K562 (cell line): ENCODE measurements around the gene ECPAS. TPM values are rescaled to one million over a fixed set of nuclear protein-coding genes. Genes with fewer than 3 reads are reported as not detected.
A peak's percentile ranks its signal among the peaks of the same experiment; 100 is the strongest.

Source experiments
- ARID1B ChIP-seq: fragments of 450-650 bp; IDR thresholded peaks from 2 replicates; pipeline ENCODE4 v1.6.1; 2016; ENCODE audit warnings: antibody characterized with exemption, mild to moderate bottlenecking, inconsistent platforms
- ELF4 ChIP-seq: fragments of 450-650 bp; formaldehyde crosslinking; IDR thresholded peaks from 2 replicates; pipeline ENCODE4 v1.4.0; 2022; ENCODE audit warnings: missing genetic modification characterization
- HBP1 ChIP-seq: fragments of 450-650 bp; formaldehyde crosslinking; IDR thresholded peaks from 2 replicates; pipeline ENCODE4 v1.4.0; 2022; ENCODE audit warnings: missing genetic modification characterization
- MAFF ChIP-seq: IDR thresholded peaks from 2 replicates; pipeline ENCODE4 v1.6.1; 2012; ENCODE audit warnings: low read length, improper control_type of control experiment
- SFPQ ChIP-seq: fragments of 200-400 bp; formaldehyde crosslinking; IDR thresholded peaks from 2 replicates; pipeline ENCODE4 v1.6.1; 2017; ENCODE audit warnings: mild to moderate bottlenecking, low read depth, low read length, moderate library complexity
- SMAD3 ChIP-seq: fragments of 450-650 bp; formaldehyde crosslinking; conservative IDR thresholded peaks from 2 replicates; pipeline ENCODE4 v1.4.0; 2020; ENCODE audit warnings: mild to moderate bottlenecking
- SRF ChIP-seq, 2 experiments: fragments of 250-450, 450-650 bp in 1 of 2; sonication (Bioruptor Pico) in 1 of 2; sonication (generic) in 1 of 2; formaldehyde crosslinking; IDR thresholded peaks; 2 replicates each; pipeline versions ENCODE4 v1.5.0 to v1.5.1; 2020 to 2022; ENCODE audit warnings: mild to moderate bottlenecking in 1 of 2, missing genetic modification reagents in 1 of 2
- TFAM ChIP-seq: fragments of 250-450 bp; sonication (Bioruptor Pico); conservative IDR thresholded peaks from 2 replicates; pipeline ENCODE4 v1.5.0; 2021; ENCODE audit warnings: mild to moderate bottlenecking, moderate library complexity
- YY1 ChIP-seq, 3 experiments: IDR thresholded peaks; 2 replicates each; pipeline ENCODE4 v1.6.1; 2011; ENCODE audit warnings: low read length in 2 of 3, mild to moderate bottlenecking in 2 of 3, moderate library complexity in 2 of 3, borderline replicate concordance in 1 of 3, control low read depth in 1 of 3, low read depth in 1 of 3; ENCODE audit not compliant: insufficient read depth in 3 of 3, insufficient replicate concordance in 2 of 3, control insufficient read depth in 1 of 3, insufficient read length in 1 of 3; ENCODE audit errors: extremely low read depth in 1 of 3
- ZNF449 ChIP-seq: fragments of 250-450 bp; sonication (Bioruptor Pico); IDR thresholded peaks from 2 replicates; pipeline ENCODE4 v1.8.0; 2022; ENCODE audit warnings: moderate library complexity, mild to moderate bottlenecking, inconsistent platforms
- polyA plus RNA-seq, 8 experiments: library from polyadenylated mRNA; depleted of rRNA in 4 of 8; stranded (reverse) in 5 of 8; unstranded in 3 of 8; fragments of >200 nt; fragmentation: Nextera tagmentation in 2 of 8; fragmentation: Illumina TruSeq in 1 of 8; extraction: Ambion mirVana in 2 of 8; extraction: Trizol in 1 of 8; gene quantifications; 2 replicates each; pipeline versions ENCODE4 v1.2.1 to v1.2.3, GENCODE V29; 2011 to 2014; ENCODE audit warnings: inconsistent platforms in 1 of 8, missing spikeins in 1 of 8
- total RNA-seq, 7 experiments: library from RNA; depleted of rRNA in 6 of 7; stranded (reverse); fragments of >200 nt in 6 of 7; fragmentation: Illumina TruSeq in 2 of 7; extraction: Trizol in 2 of 7; gene quantifications; 2 replicates each; pipeline versions ENCODE4 v1.2.1 to v1.2.3, GENCODE V29; 2011 to 2021; ENCODE audit warnings: low replicate concordance in 1 of 7
- TF ChIP-seq, protein P1 (sequence below): fragments of 450-650 bp; formaldehyde crosslinking; conservative IDR thresholded peaks from 2 replicates; pipeline ENCODE4 v1.4.0; 2022; ENCODE audit warnings: mild to moderate bottlenecking, missing genetic modification characterization
- TF ChIP-seq, protein P2 (sequence below): fragments of 450-650 bp; formaldehyde crosslinking; IDR thresholded peaks from 2 replicates; pipeline ENCODE4 v1.4.0; 2022; ENCODE audit warnings: missing genetic modification characterization
- TF ChIP-seq, protein P3 (sequence below): fragments of 450-650 bp; IDR thresholded peaks from 2 replicates; pipeline ENCODE4 v1.6.1; 2017; ENCODE audit warnings: antibody characterized with exemption, mild to moderate bottlenecking

ECPAS gene
- total and polyA plus RNA-seq, 9 of the 15 experiments (the other 6 are each of a cell fraction or from before 2014, with no cell fraction given) = 14.5 to 90.9 (median 75.7) TPM

DNA sequence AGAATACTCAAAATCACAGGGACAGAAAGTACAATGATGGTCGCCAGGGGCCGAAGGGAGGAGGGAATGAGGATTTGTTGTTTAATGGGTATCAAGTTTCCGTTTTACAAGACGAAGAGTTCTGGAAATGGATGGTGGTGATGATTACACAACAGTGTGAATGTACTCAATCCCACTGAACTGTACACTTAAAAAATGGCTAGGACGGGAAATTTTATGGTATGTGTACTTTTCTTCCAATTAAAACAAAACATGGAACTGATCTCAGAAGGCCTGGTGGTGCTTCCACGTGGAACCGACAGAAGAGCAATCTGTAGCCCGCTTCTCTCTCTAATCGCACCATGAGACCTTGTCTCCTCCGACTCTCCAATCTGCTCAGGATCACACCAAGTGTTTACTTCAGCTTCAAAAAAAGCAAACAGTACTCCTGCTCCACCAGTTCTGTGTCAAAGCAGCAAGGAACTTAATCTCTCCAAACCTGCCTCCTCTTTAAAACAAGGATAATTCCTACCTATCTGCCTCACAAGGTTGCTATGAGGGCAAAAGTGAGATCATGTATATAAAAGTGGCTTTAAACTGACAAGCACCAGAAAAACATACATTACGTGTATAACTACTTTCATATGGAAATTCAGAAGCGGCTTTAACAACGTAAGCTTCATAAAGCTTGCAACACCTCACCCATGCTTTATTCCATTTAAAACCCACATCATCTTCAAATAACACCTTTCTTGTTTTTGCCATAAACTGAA lies 2.1 kb downstream of the ECPAS start (continued):
- TF ChIP-seq SFPQ = no peak
- TF ChIP-seq SMAD3 (CRISPR knock-in tag) = no peak
- TF ChIP-seq YY1 (IDR thresholded peaks at IDR 0.05; ENCODE audit: borderline replicate concordance in 1 of 3, control insufficient read depth in 1 of 3, extremely low read depth in 1 of 3, insufficient read depth in 3 of 3, insufficient read length in 1 of 3, insufficient replicate concordance in 2 of 3, low read depth in 1 of 3, low read length in 2 of 3) = peak in 1 of 3 experiments; percentile 29
- no peak for TF ChIP-seq TFAM
- TF ChIP-seq, protein P1, sequence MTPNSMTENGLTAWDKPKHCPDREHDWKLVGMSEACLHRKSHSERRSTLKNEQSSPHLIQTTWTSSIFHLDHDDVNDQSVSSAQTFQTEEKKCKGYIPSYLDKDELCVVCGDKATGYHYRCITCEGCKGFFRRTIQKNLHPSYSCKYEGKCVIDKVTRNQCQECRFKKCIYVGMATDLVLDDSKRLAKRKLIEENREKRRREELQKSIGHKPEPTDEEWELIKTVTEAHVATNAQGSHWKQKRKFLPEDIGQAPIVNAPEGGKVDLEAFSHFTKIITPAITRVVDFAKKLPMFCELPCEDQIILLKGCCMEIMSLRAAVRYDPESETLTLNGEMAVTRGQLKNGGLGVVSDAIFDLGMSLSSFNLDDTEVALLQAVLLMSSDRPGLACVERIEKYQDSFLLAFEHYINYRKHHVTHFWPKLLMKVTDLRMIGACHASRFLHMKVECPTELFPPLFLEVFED = no peak
- TF ChIP-seq, protein P2, sequence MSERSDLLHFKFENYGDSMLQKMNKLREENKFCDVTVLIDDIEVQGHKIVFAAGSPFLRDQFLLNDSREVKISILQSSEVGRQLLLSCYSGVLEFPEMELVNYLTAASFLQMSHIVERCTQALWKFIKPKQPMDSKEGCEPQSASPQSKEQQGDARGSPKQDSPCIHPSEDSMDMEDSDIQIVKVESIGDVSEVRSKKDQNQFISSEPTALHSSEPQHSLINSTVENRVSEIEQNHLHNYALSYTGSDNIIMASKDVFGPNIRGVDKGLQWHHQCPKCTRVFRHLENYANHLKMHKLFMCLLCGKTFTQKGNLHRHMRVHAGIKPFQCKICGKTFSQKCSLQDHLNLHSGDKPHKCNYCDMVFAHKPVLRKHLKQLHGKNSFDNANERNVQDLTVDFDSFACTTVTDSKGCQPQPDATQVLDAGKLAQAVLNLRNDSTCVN (CRISPR knock-in tag) = no peak
- TF ChIP-seq HBP1 (CRISPR knock-in tag) = no peak
- no peak for TF ChIP-seq MAFF
- TF ChIP-seq ARID1B = 0 out of 2 replicates have a peak, but pooled peaks have one; percentile 11
- TF ChIP-seq, protein P3, sequence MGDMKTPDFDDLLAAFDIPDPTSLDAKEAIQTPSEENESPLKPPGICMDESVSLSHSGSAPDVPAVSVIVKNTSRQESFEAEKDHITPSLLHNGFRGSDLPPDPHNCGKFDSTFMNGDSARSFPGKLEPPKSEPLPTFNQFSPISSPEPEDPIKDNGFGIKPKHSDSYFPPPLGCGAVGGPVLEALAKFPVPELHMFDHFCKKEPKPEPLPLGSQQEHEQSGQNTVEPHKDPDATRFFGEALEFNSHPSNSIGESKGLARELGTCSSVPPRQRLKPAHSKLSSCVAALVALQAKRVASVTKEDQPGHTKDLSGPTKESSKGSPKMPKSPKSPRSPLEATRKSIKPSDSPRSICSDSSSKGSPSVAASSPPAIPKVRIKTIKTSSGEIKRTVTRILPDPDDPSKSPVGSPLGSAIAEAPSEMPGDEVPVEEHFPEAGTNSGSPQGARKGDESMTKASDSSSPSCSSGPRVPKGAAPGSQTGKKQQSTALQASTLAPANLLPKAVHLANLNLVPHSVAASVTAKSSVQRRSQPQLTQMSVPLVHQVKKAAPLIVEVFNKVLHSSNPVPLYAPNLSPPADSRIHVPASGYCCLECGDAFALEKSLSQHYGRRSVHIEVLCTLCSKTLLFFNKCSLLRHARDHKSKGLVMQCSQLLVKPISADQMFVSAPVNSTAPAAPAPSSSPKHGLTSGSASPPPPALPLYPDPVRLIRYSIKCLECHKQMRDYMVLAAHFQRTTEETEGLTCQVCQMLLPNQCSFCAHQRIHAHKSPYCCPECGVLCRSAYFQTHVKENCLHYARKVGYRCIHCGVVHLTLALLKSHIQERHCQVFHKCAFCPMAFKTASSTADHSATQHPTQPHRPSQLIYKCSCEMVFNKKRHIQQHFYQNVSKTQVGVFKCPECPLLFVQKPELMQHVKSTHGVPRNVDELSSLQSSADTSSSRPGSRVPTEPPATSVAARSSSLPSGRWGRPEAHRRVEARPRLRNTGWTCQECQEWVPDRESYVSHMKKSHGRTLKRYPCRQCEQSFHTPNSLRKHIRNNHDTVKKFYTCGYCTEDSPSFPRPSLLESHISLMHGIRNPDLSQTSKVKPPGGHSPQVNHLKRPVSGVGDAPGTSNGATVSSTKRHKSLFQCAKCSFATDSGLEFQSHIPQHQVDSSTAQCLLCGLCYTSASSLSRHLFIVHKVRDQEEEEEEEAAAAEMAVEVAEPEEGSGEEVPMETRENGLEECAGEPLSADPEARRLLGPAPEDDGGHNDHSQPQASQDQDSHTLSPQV = 0 out of 2 replicates have a peak, but pooled peaks have one; percentile 46
- no peak for TF ChIP-seq ZNF449 (CRISPR knock-in tag)
- TF ChIP-seq ELF4 (CRISPR knock-in tag) = no peak
- TF ChIP-seq SRF (CRISPR knock-in tag; IDR thresholded peaks at IDR 0.05) = no peak
